Stimulated activated CD8-positive, alpha-beta memory T cell treated with anti-CD3 and anti-CD28 coated beads, Interleukin-2, amount 100 ng/mL, for 1 hour (primary cell): ENCODE results near the gene HOGA1.
"Not testable (repeated sequence)": the region's sequence is repeated elsewhere in the genome, so short reads cannot be mapped to it uniquely, and the experiment has no call there.

Experiments used
- DNase-seq, 2 donors: peaks; one replicate each; pipeline ENCODE4 v3.0.0-alpha.2; 2020; ENCODE audit warnings: low read depth in 2 of 2

The HOGA1 gene

DNA sequence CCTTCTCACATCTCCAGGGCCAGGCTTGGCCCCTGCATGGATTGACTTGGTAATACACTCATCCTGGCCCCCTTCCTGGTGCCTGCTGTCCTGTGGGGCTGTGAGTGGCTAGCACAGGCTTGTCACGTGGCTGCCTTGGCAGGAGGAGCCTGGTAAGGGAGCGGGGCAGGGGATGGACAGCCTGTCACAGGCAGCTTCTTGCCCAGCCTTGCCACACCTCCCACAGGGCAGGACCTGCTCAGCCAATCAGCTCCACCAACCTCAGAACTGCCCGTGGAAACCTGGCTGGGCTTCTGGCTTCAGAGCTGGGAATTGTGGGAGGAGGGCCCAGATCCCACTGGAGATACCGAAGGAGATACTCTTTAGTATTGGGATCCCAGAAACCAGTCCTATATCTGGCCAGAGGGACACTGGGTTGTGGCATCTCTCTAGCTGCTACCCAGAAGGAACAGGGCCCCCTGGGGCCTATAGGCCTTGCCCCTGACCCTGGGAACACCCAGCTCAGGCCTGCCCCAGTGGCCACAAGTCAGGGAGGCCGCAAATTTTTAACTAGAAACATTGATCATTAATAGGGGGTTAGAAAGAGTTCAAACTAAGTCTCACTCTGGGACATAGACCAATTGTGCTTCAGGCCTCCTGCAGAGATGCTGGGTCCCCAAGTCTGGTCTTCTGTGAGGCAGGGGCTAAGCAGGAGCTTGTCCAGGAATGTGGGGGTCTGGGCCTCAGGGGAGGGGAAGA, at the start of gene HOGA1:
Gene HOGA1 (plus strand): TSS at position 330 of the 738 bp plus-strand sequence. CDS start 315 bp downstream, at position 645.
- DNase-seq = no peak

DNA sequence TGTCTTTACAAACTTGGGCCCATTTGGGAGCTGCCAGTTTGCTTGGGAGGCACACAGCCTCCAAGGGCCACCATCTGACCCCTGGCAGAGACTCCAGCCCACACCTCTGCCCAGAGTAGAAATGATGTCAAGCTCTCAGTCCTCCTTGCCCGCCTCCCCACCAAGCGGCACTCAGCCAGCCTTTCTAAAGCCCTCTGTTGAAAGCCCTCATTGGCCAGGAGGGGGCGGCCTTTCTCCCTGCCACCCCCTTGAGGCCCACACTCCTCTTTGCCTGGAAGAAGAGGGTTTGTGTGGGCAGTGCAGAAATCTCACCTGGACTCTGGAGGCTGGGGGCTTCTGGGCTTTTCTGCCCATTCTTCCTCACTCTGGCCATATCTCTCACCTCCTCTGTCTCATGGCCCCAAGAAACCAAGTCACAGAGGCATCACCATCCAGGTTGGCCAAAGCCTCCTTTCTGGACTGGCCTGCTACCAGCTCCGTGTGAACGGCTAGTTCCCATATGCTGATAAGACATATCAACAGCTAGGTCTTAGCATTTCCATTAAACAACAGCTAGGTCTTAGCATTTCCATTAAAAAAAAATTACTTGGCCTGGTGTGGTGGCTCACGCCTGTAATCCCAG, 49.3 kb upstream of the HOGA1 start:
- DNase-seq = no peak

DNA sequence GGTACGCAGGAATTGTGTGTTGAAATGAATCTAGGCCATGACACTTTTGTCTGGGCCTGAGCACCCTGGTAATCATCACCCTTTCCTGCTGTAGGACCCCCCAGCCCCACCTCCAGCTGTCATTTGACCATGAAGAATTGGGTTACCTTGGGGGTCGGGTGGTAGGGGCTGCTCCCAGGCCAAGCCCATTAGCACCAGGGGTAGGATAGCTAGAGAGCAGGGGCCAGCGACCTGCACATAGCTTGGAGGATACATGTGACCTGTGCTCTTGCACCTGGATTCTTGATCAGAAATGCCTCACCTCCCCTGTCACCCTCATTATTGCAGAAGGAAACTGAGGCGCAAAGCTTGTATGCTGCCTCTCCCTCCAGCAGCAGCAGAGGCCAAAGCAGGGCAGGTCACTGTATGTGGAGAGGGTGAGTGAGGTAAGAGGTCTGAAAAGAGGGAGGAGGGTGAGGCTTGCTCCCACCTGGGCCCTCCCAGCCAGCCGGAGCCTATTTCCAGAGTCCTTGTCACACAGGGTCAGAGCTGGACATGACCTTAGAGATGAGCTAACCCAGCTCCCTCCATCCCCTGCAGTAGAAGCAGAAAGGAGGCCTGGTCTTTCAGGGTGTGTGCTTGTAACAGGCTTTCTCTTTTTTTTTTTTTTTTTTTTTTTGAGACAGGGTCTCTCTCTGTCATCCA, 46.9 kb upstream of the HOGA1 start:
- DNase-seq = no peak

DNA sequence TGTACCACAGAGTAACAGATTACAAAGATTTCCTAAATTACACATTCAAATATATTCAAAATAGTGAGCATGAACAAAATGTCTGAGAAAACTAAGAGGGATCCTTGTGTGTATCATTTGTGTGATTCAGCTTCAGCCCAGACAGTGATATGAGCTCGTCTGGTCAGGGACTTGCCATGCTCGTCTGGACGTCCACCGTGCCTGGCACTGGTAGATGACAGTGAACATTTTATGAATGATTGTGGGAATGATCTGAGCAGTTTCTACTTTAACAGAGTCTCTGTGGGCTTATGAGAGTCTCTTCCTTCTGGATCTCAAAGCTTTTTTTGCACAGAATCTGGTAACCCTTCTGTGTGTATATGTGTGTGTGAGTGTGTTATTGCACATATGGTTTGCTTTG, 45.8 kb upstream of the HOGA1 start:
- no peak for DNase-seq

DNA sequence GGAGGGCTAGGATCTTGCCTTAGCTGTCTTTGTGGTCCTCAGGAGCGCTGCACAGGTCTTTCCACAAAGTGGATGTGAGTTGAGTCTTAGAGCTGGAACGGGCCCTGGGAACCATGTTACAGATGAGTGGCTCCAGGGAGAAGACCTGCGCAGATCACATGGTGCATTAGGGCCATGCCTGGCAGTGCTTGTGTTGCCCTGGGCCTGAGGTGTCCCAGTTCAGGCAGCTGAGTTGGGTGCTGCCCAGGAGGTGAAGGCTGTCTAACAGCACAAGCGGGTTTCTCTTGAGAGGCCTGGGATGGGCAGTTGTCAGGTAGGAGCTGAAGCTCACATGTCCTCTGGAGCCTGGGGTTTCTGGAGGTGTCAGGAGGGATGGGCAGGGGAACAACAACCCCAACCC, 45.4 kb upstream of the HOGA1 start:
- no peak for DNase-seq

DNA sequence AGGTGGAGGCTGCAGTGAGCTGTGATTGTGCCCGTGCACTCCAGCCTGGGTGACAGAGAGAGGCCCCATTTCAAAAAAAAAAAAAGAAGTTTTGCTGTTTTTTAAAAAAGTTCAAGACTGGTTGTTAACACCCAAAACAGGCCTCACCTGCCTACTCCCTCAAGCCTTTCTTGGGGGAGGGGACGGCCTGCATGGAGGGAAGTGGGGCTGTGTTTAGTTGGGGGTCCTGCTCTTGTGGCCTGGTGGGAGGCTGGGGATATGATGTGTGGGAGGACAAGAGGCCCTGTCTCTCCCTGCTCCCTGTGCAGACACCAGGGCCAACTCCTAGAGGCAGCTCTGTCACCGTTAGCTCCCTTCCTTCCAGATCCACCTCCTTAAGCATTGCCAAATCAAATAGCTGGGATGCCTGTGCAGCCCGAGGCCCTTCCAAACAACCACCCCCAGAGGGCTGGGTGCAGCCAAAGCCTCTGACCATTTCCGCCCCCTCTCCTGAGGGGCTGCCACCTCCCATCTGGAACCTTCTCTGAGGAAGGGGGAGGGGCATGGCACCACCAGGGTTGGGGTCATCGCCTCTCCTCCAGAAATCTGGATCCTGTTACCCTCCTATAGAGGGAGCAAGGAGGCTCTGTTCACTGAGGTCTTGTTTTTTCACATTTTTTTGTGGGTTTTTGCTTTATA, 44.5 kb upstream of the HOGA1 start:
- DNase-seq = no peak

DNA sequence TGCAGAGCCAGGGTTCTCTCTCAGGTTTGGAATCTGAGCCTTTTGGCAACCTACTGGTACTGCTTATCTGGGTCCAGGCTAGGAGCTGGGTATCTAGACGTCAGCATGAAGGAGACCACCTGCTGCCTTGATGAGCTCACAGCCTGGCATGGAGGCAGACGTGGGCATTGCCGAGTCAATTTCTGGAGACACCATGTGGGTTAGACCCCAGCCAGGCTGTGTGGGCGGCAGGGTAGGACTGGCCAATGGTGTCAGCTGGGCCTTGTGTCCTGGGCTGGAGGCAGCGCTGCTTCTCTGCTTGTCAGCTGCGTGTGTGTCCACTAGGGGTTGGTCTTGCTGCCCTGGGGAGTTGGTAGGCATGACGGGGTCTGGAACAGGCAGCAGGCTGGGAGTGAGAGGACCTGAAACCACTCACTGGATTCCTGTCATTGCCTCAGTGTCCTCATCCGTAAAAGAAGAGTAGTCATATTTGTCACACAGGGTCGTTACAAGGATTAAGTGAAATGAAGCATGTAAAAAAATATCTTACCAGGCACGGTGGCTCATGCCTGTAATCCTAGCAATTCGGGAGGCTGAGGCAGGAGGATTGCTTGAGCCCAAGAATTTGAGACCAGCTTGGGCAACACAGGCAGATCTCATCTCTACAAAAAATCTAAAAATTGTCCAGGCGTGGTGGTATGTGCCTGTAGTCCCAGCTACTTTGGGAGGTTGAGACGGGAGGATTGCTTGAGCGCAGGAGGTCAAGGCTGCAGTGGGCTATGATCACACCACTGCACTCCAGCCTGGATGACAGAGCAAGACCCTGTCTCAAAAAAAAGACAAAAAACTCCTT, 43.3 kb upstream of the HOGA1 start:
- no peak for DNase-seq

DNA sequence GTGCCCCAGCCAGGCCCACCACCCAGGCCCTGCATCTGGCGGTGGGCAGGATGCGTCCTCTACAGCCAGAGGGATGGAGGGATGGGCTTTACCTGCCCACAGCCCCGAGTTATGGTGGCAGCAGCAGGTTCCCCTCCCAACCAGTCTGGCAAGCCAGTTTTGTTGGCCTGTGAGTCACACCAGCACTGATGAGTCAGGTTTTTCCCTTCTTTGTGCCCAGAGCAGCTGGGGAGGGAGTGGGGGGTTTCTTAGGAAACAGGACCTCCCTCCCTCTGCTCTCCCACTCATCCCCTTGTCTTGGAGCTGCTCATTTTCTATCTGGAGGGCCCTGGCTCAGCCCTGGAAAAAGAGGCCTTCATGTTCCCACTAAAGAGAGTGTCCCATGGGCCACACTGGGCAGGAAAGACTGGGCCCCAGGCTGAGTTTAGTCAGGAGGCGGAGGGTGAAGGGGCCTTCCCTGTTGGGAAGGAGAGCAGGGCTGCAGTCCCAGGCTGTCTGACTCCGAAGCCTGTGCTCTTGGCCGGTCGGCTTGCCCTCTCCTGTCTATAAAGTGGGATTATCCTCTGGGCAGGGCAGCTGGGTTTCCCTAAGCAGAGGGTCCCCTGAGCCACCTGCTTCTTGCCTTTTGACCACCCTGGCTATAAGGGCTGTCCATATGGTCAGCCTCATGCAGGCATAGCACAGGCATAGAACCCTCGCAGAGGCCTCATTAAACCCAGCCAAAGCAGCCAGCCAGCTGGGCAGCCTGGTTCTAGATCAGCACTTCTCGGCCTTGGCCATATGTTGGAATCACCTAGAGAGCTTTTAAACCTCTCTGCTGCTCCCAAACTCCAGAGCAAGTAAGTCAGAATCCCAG, 41.8 kb upstream of the HOGA1 start:
- DNase-seq = no peak

DNA sequence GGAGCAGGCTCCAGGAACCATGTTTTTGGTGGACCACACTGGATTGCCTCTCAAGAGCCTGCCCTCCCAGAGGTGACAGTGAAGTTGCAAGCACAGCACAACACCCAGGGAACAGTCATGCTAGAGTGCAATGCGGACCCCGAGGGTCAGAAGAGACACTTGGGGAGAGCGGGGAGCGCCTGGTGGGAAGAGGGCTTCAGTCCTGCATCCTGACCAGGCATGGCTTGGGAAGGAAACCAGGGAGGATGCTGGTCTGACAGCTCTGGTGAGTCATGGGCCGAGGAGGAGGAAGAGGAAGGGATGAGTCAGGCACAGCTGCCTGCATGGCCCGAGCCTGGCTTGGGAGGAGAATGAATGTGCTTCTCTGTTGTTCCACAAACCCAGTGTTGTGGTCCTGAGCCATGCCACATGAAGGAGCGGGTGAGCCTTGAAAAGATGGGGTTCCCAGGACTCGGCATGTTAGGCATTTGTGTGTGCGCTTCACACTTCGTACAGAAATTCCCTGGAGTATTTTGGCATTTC, 41.1 kb upstream of the HOGA1 start:
- peak in 1 of 2 donors; percentile 1 for DNase-seq

DNA sequence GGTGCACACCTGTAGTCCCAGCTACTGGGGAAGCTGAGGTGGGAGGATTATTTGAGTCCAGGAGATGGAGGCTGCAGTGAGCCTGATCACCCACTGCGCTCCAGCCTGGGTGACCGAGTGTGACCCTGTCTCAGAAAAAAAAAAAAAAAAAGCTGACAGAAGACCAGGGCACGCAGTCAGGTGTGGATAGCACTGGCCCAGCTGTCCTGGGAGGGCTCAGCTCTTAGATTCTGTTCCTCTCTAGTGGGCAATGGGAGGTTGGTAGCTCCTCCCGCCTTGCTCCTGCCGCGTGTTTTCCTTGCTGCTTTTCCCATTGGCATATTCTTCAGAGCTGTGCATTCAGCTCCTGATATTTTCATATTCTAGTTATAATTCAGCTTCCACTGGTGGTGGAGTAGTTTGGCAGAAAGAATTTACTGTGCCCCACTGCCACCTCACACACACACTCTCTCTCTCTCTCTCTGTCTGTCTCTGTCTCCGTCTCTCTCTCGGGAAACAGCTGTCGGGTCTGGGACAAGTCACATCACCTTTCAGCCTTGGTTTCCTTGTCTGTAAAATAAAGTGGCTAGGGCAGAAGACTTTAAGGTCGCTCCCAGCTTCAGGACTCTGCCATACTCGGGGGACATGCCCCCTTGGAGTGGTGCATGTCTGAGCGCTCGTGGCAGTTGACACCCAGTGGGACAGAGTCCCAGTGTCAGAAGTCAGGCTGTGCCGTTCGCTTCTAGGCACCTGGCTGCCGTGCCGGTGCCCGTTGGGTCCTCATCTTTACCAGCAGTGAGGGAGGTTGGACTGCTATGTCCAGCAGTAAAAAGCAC, 37.5 kb upstream of the HOGA1 start:
- no peak for DNase-seq

DNA sequence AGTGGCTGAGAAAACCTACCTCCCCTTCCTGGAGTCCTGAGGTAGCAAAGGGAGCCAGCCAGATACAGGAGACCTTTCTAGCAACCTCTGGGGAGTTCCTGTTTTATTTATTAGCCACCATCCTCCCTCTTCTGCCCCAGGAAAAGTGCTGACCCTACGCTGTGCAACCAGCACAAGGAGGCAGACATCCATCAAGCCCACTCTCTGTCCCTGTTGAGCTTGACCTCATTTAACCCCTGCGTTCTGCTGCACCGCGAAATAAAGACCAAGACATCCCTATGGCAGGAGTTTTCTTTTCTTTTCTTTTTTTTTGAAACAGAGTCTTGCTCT, 37.0 kb upstream of the HOGA1 start:
- DNase-seq = no peak

DNA sequence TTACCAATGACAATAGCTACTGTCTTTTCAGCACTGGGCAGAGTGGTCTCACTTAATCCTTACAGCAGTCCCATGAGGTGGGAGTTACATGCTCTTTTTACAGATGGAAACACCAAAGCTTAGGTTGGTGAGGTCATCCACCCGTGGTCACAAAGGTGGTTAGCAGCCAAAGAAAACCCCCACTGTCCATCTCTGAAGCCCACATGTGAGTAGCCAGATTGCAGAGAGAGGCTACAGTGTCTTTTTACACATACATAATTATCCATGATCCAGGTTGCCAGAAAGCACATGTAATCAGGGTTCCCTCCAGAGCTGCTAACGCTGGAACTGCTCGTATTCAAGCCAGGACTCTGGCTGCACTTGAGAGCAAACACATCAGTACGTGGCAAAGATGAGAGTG, 36.2 kb upstream of the HOGA1 start:
- no peak for DNase-seq

DNA sequence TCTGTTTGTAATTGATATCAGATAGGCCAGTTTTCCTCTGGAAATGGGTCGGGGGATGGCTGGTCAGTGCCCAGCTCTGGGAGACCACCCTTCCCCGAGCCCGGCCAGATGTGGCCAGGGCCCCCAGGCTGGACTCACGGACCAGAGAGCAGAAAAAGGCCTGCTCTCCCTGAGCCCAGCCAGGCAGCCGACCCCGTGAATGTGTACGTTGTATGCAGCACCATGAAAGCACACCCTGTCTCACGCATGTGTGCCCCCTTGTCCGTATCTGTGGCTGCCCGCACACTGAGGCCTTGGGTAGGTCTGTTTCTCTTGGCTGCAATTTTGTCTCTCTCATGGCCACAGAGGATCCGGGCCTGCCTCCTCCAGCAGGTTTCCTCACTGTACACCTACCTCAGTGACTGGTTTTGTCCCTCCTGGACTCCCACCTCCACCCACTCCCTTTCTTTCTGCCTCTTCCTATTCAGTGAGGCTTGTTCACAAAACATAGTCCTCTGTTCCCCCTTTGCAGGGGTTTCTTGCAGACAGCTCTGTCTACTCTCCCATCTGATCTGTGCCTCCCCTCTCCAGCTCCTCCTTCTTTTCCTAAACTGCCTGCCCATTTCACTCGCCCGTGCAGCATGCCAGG, 35.2 kb upstream of the HOGA1 start:
- no peak for DNase-seq

DNA sequence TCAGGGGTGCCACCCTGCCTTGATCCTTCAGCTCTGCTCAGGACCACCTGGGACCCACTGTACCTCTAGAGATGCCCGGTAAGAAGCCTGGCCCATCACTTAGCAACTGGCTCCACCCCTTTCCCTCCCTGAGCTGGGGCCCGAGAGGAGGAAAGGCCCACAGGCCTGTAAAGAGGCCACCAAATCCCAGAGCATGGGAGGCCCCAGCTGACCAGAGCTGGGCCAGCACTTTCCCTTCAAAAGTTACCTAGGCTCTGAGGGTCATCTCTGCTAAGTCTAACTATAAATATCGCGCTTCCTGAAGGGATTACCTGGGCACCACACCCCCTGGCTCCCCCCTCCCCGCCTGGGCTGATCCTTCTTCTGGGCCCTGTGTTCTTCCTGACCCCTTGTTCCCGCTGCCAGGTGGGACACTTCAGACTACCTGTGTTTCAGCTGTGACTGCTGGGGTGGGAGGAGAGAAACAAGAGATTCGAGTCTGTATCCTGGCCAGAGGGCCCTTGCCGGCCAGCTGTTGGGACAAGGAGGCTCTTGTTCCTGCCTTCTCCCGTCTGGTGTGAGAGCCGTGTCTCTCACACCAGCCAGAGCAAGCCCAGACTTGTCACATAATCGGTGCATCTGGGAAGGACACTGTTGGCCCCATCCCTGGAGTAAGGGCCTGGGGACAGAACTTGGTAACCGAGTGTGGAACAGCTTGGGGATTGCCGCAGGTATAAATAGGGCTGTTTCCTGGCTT, 34.4 kb upstream of the HOGA1 start:
- no peak for DNase-seq

DNA sequence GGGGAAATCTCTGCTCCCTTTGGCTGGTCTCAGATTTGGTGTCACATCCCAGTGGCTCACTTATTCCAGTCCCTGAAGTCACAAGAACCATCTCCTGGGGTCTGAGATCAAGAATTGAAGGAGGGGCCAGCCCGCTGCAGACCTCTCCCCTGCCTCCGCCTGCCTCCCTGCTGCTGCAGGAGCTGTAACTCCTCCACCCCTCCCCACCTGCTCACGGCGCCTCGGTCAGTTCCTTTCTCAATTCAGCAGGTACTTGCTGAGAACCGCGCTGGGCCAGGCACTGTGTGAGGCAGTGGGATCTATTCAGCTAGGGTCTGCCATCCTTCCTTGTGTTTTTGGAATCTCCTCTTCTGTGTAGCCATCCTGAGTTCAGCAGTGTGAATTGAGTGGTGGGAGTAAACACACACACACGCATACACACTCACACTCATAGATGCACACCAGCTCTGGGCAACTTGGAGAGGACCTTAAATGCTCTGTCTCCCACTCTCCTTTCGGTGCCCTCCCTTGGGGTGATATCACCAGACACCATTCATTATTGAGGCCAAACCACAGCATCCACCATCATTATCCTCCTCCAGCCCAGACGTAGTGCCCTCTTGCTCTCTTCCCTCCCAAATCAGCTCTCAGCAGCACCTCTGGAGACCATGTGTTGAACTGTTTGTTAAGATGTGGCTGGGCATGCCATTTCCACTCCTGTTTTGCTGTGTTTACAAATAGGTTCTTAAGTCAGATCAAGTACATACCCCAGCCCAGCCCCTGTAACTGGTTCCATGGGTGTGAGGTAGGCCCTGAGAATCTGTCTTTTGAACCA, 33.6 kb upstream of the HOGA1 start:
- DNase-seq = no peak

DNA sequence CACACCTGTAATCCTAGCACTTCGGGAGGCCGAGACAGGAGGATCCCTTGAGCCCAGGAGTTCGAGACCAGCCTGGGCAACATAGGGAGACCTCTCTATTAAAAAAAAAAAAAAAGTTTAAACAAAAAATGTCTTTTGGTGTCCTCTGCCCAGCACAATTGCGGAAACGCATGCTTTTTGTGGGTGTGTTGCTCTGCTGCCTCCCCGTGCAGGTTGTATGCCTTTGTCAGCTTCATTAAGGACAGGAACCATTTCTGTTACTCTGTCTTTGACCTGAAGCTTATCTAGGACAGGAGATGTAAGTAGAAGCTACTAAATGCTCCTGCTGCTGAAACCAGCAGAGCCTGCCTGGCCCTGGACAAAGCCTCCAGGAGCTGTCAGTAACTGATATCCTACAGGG, 32.9 kb upstream of the HOGA1 start:
- no peak for DNase-seq

DNA sequence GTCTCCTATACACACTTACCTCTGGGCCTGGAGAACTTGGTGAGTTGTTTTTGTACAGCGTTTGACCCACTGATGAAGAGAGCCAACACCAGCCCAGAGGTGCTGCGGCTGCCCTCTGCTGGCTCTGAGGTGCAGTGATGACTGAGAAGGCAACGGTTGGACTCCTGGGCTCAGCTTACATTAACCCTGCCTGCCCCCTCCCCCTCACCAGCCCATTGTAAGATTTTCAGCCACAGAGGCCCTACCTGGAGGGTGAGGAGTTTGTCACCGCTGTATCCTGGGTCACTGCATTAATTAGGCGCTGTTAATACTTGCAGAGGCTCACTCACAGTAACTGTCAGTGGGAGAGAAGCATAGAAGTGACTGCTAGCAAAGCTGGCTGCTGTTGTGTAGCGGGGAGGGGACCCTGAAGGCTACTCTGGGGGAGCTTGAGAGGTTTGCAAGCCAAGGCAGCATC, 30.6 kb upstream of the HOGA1 start:
- DNase-seq = peak; percentile 27 to 42

DNA sequence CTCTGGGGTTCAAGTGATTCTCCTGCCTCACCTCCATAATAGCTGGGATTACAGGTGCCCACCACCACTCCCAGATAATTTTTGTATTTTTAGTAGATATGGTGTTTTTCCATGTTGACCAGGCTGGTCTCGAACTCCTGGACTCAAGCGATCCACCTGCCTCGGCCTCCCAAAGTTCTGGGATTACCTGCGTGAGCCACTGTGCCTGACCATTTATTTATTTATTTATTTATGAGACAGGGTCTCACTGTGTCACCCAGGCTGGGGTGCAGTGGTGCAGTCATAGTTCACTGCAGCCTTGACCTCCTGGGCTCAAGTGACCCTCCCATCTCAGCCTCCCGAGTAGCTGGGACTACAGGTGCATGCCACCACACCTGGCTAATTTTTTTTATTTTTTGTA, 29.9 kb upstream of the HOGA1 start:
- DNase-seq = not testable (repeated sequence)
